Activated T-cell treated with anti-CD3 and anti-CD28 coated beads, Interleukin-2, amount 50 U/mL, for 1 hour (primary cell): Measurements from ENCODE around the gene CYP2J2.
"Not testable (repeated sequence)": the region's sequence is repeated elsewhere in the genome, so short reads cannot be mapped to it uniquely, and the experiment has no call there.

ENCODE experiments used
- DNase-seq: peaks from one replicate; pipeline ENCODE4 v3.0.0-alpha.2; 2020

The CYP2J2 gene, protein sequence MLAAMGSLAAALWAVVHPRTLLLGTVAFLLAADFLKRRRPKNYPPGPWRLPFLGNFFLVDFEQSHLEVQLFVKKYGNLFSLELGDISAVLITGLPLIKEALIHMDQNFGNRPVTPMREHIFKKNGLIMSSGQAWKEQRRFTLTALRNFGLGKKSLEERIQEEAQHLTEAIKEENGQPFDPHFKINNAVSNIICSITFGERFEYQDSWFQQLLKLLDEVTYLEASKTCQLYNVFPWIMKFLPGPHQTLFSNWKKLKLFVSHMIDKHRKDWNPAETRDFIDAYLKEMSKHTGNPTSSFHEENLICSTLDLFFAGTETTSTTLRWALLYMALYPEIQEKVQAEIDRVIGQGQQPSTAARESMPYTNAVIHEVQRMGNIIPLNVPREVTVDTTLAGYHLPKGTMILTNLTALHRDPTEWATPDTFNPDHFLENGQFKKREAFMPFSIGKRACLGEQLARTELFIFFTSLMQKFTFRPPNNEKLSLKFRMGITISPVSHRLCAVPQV

DNA sequence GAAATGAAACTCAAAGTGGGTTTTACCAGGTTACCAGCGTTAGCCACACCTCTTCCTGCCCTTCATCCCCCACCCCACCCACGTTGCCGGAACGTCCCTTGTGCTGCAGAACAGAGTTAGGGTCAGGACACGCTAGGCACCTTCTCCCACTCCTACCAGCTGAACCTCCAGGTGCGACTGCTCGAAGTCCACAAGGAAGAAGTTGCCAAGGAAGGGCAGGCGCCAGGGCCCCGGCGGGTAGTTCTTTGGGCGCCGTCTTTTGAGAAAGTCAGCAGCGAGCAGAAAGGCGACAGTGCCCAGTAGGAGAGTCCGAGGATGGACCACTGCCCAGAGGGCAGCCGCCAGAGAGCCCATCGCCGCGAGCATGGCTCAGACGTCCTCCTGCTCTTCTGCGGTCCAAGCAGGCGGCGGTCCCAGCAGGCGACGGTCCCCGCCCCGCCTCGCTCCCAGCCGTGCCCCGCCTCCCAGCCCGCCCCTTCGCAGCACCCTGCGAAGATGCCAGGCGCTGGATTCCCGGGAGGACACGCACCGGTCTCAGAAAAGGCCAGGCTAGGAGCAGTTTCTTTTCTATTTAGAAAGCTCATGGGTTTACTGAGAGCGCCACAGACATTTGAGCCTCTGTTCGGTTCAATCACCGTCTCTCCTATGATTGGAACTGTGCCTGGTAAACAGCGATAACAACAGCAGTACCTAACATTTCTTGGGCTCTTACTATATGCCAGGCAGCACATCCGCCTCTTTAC, at the start of gene CYP2J2:
TSS of gene CYP2J2 (minus strand) at position 393 of the 743 bp plus-strand sequence. CDS start at position 366, 27 bp downstream.
- peak; percentile 52 for DNase-seq

DNA sequence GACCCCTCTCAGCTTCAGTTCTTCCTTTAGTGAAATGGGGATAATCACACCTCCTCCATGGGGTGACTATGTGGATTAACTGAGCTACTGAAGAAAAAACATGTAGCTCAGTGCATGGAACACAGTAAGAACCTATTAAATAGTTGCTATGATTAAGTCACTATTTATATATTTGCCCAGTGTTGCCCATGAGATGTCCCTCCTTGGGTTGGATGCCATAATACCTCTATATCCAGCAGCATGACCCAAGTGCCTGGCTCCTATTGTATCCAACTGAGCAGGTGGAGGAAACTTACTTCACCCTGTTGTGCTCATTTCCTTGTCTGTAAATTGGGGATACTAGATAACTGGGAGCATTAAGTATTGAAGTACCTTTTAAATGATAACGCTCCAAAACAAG, 47.1 kb upstream of the CYP2J2 start:
- DNase-seq, result no peak

DNA sequence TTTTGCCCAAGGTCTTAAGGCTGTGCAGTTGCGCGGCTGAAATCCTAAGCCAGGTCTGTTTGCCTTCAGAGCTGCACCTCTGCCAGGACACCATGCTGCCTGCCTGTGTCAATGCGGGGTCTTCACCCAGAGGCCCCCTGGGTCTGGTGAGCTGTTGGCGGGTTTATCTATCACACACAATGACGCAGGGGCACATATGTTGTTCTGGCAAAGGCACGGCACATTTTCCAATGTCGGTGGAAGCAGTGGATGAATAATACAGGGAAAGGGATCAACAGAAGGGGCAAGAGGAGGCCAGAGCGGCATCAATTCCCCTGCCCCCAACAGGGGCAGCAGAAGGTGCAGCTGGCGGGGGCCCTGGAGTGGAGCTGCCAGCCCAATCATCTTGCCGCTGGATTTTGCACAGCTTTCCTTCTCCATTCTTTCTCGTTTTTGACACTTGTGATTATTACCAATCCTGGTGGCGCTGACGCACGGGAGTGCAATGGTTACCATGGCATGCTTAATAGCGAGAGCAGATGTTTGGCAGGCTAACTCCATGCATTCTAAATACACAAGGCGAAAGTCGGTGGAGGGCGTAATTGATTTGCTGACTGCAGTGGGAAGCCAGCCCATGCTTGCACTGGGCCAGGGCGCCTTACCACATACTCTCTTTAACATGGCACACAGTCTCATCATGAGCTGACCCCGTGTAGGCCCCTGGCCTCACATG, 45.8 kb upstream of the CYP2J2 start:
- no peak for DNase-seq

DNA sequence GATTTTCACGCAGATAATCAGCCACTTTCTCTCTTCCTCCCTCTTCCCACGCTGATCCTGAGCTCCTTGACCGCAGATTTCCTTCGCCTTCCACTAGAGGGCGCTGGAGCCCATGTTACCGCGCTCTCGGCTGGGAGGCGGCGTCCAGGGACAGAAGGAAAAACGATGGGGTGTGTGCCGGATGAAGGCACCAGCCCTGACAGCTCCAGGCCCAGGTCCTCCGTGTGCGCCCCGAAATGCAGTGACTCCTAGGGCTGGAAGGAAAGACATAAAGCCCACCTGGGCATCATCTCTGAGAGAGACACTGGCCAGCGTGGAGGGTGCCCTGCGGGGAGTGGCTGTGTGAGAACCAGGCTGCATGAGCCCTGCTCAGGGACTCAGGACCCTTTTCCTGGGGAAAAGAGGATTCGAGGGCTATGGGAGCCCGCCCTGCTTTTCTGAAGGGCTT, 44.9 kb upstream of the CYP2J2 start:
- peak; percentile 50 for DNase-seq

DNA sequence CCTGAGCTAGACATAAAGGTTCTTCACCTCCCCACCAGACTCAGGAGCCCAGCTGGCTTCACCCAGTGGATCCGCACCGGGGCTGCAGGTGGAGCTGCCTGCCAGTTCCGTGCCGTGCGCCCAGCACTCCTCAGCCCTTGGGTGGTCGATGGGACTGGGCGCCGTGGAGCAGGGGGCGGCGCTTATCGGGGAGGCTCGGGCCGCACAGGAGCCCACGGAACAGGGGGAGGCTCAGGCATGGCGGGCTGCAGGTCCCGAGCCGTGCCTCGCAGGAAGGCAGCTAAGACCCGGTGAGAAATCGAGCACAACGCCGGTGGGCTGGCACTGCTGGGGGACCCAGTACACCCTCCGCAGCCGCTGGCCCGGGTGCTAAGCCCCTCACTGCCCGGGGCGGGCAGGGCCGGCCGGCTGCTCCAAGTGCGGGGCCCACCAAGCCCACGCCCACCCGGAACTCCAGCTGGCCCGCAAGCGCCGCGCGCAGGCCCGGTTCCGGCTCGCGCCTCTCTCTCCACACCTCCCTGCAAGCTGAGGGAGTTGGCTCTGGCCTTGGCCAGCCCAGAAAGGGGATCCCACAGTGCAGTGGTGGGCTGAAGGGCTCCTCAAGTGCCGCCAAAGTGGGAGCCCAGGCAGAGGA, 43.1 kb upstream of the CYP2J2 start:
- not testable (repeated sequence) for DNase-seq

DNA sequence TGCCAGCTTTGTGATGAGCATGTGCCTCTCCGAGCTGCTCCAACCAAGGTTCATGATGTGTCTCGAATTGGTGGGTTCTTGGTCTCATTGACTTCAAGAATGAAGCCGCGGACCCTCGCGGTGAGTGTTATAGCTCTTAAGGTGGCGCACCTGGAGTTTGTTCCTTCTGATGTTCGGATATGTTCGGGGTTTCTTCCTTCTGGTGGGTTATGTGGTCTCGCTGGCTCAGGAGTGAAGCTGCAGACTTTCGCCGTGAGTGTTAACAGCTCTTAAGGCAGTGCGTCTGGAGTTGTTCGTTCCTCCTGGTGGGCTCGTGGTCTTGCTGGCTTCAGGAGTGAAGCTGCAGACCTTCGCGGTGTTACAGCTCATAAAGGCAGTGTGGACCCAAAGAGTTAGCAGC, 42.2 kb upstream of the CYP2J2 start:
- not testable (repeated sequence) for DNase-seq

DNA sequence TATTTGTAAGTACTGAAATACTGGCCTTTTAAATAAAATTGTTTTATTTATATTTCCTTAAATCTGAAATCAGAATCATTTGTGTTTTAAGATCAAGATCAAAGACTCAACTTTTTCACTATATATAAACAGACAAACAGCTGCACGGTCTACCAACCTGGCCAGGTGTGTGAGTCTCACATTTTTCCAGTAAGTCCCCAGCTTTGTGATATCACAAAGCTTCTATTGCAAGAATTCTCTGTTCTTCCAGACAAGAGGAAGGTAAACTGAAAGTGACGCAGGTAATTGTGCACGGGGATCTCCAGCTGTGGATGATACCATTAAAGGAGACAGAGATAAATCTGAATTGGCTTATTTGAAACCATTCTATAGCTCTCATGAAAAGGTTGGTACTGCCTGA, 41.2 kb upstream of the CYP2J2 start:
- DNase-seq, result no peak

DNA sequence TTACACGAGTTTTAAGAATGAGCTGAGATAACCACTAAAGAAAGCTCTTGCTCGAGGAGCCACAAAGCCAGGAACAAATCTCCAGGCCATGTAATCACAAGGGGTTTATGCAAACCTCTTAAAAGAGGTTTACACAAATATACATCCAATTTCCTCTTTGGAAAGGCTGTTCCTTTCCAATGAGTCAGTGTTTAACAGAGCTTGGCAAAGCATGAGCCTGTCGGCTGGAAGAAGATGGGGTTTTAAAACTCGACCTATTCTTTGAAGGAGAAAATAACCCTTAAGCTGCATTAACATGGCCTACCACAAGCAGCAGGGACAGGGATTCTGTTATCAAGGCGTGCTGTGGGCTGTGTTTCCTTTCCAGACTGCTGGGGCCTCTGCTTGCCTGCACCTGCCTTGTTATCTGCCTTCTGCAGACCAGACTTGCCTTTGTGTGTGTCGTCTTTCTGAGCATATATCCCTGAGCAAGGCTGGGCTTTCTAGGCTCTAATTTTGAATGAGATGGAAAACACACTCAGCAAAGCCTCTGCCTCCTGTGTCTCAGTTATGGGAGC, 40.6 kb upstream of the CYP2J2 start:
- no peak for DNase-seq

DNA sequence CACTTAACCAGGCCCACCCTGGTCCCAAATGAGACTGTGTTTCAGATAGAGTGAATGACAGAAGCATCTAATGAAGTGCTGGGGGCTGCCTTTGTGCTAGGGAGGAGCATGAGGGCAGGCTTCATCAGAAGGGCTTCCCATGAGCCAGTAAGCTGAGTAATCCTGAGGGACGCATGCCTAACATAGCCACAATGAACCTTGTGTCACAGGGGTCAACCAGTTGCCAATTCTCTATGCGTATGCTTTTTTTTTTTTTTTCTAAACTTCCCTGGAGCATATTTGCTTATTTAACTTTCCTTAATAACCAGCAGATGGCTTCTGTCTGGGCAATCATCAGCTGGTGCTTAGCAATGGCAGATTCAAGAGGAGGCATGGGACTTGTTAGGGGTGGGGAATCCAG, 25.5 kb upstream of the CYP2J2 start:
- DNase-seq, result no peak

DNA sequence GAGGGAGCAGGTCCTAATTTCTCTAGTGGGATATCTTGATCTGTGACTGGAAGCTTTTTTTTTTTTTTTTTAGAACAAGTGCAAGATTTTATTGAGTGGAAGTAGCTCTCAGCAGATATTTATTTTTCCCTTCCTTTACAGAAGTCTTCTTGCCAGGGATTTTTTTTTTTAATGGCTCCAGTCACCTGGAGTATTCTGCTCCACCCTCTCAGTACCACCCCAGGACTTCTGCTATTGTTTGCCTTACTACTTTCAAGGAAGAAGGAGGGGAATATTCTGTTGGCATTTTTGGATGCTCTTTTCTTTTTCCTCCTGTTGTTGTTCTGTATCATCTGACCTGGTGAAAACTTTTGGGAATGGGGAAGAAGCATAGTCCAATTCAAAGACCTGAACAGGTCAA, 23.1 kb upstream of the CYP2J2 start:
- no peak for DNase-seq

DNA sequence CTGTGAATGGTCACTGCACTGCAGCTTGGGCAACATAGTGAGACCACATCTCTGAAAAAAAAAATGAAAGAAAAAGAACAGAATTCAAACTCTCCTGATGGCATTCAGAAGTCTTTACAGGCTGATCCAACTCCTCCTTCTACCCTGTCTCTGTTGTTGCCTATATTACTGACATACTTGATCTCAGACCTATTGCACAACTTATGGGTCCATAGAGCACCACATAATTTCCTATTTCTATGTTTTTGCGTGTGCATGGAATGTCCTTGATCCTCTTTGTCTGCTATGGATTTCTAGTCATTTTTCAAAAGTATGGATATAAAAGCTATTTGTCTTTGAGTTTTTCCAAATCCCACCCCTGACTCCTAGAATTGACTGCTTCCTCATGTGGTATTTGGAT, 22.4 kb upstream of the CYP2J2 start:
- DNase-seq, result no peak

DNA sequence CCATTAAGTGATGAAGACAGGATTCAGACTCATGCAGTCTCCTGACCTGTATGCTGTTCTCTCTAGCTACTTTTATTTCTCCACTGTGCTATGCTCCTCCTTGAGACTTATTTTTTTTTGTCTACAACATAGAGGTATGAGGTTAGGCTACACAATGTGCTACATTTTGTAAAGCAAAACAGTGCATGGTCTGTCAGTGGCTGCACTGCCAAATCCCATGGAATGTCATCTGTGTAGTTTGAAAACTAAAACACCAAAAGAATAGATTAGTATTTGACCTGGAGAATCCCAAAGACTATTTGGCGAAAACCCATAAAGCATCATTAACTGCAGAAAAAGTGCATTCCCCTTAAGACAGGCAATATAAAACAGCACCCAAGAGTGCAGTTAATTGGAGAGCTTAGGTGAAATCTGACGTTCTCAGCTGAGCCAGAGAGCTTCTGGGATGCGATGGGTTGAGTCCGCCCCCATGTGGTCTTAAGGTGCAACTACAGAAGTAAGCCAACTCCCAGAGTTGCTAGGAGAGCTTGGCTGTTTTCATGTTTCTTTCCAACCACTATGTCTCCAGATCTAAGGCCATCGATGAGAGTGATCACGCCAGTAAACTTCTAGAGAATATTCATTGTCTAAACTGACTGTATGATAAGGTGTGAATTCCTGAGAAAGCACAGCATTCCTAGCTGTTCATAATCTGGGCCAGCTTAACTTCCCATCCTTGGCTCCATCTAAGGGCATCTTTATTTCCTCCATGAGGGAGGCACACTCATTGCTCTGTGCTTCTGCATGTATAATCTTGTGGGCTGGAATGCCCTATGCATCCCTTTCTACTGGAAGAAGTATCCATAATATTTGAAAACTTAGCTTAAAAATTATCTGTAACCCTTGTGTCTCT, 20.7 kb upstream of the CYP2J2 start:
- DNase-seq, result peak; percentile 32

DNA sequence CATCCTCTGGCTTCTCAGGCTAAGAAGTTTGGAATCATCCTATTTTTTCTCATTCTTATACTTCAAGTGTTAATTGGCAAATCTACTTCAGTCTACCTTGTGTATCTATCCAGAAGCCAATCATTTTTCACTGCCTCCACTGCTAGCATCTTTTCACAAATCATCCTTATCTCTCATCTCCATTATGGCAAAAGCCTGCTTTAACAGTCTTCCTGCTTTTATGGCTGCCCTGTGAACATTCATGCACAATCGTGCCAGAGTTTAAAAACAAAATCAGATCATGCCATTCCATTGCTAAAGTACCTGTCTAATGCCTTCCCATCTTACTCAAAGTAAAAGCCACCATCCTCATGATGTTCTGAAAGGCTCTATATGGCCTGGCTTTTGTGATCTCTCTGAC, 19.2 kb upstream of the CYP2J2 start:
- DNase-seq, result no peak

DNA sequence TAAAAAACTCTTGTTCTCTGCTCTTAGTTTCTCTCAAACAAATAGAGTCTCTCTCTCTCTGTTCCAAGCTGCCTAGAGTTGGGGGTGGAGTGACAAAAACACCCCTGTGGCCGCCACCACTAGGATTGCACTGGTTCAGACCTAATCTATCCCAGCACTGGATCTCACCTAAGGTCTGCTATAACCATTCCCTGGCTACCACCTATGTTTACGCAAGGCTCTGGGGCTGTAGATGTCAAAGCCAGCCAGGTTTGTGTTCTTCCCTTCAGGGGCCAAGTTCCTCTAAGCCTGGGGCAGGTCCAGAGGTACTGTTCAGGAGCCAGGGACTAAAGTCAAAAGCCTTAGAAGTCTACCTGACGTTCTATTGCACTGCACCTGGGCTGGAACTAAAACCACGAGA, 12.8 kb upstream of the CYP2J2 start:
- no peak for DNase-seq

DNA sequence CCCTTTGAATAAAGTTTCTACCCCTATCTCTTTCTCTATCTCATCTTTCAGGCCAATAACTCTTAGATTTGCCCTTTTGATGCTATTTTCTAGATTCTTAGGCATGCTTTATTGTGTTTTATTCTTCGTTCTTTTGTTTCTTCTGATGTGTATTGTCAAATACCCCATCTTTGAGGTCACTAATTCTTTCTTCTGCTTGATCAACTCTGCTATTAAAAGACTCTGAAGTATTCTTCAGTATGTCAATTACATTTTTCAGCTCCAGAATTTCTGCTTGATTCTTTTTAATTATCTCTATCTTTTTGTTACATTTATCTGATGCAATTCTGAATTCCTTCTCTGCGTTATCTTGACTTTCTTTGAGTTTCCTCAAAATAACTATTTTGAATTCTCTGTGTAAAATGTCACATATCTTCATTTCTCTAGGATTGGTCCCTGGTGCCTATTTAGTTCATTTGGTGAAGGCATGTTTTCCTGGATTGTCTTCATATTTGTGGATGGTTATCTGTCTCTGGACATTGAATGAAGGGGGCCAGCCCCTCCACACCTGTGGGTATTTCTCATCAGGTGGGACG, 11.2 kb upstream of the CYP2J2 start:
- no peak for DNase-seq

DNA sequence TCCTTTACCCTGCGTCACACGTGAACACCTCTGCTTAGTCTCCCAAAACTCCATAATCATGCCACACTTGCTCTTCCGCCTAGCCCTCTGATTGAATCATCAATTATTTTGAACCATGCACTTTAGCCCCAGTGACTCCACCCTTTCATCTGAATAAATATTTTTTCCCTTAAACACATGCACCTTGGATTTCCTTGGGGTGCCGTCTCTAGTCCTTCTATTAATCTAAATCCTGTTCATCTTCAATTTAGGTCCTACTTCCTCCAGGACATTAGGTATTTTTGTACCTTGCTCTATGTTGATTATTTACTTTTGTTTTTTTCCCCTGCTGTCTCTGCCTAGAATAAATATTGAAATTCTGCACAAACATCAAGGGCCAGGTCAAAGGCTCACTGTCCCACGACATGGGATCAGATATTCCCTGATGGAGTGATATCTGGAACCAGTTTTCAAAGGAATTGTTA, 9.8 kb upstream of the CYP2J2 start:
- no peak for DNase-seq

DNA sequence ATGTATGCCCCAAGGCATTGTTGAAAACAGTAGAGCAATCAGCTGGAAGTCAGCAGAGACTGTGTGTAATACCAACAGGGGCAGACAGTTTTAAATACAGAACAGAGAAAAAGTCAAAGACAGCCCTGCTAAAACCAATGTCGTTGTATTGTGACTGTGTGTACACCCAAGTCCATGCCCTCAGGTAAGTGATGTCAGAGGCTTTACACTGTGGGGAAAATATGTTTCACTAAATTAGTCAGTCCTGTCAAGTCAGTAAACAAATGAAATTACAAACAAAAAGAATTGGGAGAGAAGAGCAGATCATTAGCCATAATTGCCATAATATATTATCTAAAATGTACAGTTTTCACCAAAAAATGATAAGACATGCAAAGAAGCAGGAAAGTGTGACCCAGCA, 2.4 kb upstream of the CYP2J2 start:
- DNase-seq, result no peak

DNA sequence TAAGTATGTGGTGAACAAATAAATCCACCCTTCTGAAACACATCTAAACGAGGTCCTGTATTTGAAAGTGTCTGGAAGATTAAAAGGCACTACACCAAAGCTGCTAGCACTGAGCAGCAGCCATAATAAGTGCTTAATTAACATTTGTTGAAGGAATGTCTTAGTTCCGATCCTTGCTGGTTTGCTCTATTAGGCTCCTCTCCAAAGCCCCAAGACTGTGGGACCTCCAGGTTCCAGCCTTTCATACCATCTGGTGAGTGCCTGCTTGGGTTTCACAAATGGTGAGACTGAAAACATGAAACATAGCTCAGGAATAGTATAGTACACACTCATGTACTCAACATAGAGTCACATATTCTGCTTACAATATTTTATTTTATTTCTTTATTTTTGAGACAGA, 640 bp upstream of the CYP2J2 start:
- DNase-seq, result no peak

DNA sequence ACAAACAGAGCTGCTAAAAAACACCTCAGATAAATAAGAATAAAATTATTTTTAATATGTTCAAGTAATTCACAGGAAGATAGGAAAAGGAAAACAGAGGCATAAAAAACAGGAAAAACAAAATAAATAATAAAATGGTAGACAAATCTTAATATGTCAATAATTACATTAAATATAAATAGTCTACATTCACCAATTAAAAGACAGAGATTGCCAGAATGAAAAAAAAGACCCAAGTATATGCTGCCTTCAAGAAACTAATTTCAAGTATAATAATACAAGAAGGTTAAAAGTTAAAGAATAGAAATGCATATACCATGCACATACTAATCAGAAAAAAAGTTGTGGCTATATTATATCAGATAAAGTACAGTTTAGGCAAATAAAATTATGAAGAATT, 1.9 kb downstream of the CYP2J2 start:
- DNase-seq, result no peak

DNA sequence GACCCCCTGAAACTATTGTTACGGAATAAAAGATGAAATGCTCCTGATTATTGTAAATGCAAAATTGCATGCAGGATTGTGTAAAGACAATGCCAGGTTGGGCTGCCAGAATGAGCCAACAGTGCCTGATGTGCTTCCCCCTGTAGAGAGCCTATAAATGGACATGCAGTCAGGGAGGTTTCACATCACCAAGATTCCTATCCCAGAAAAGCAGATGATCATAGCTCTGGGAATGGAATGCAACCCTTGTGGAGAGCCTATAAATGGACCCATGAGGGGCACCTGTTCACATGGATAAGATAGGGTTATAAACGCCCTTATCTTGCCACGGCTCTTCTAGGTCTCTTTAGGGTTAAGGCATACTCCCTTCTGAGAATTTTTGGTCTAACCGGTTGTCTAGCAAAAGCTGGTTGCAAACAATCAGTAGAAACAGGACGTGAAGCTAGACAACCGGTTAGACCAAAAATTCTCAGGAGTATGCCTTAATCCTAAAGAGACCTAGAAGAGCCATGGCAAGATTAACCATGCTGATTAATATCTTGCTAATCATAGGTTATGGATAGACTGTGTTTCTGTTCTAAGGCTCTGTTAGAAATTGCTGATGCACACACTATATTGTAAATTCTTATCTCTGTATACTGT, 5.2 kb downstream of the CYP2J2 start:
- not testable (repeated sequence) for DNase-seq

DNA sequence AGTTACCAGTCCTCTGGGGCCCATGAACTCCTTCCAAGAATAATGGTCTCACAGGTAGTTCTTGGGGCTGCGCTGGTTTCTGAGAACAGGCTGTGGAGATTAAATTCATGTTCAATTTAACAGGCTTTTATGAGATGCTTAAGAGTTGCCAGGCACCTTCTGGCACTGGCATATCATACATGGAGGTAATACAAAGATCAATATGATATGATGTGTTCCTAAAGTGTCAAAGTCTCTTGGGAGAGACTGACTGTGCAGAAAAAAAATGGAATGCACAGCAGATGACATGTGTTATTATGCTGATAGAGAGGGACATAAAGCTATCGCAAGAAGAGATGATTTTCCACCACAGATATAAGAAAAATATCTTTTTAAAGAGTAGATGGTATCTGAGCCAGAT, 6.8 kb downstream of the CYP2J2 start:
- no peak for DNase-seq
